GM23338 (cell line): ENCODE data around the gene RYR3. TPM values are rescaled to one million over a fixed set of nuclear protein-coding genes. Genes with fewer than 3 reads are reported as not detected.

Experiments
- ATAC-seq: fragments of 200-7000 bp; cut with Tn5 transposase; 3 replicates; pipeline ENCODE4 v1.9.1; 2020
- DNase-seq: peaks from one replicate; pipeline ENCODE4 v3.0.0-alpha.2; 2015; ENCODE audit warnings: low spot score
- H2AFZ ChIP-seq: fragments of 200-600 bp; sonication (generic); 2 replicates; pipeline ENCODE4 v1.8.0; 2016; ENCODE audit warnings: antibody characterized with exemption, mild to moderate bottlenecking, moderate library complexity
- H3F3A ChIP-seq: fragments of 200-600 bp; sonication (generic); replicated peaks from 2 replicates; pipeline ENCODE4 v1.8.0; 2017; ENCODE audit warnings: antibody characterized with exemption, mixed run types, low read depth
- H3K27ac ChIP-seq: fragments of 200-600 bp; sonication (generic); 2 replicates; pipeline ENCODE4 v1.6.1; 2016; ENCODE audit warnings: low read depth
- H3K27me3 ChIP-seq: fragments of 200-600 bp; sonication (generic); 2 replicates; pipeline ENCODE4 v1.8.0; 2016; ENCODE audit warnings: mild to moderate bottlenecking, mixed run types, moderate library complexity; ENCODE audit not compliant: insufficient read depth
- H3K36me3 ChIP-seq: fragments of 200-600 bp; sonication (generic); 2 replicates; pipeline ENCODE4 v1.8.0; 2016; ENCODE audit warnings: mild to moderate bottlenecking; ENCODE audit not compliant: insufficient read depth
- H3K4me1 ChIP-seq: fragments of 200-600 bp; sonication (generic); 2 replicates; pipeline ENCODE4 v1.8.0; 2016; ENCODE audit warnings: mild to moderate bottlenecking, moderate library complexity; ENCODE audit not compliant: insufficient read depth
- H3K4me2 ChIP-seq: fragments of 200-600 bp; sonication (generic); 2 replicates; pipeline ENCODE4 v1.7.1; 2017; ENCODE audit warnings: mixed run types
- H3K4me3 ChIP-seq: fragments of 200-600 bp; sonication (generic); 2 replicates; pipeline ENCODE4 v1.6.1; 2016; ENCODE audit warnings: mixed run types
- H3K79me2 ChIP-seq: fragments of 200-600 bp; sonication (generic); replicated peaks from 2 replicates; pipeline ENCODE4 v1.8.0; 2017; ENCODE audit warnings: mild to moderate bottlenecking; ENCODE audit not compliant: insufficient read depth
- H3K9me2 ChIP-seq: fragments of 200-600 bp; sonication (generic); 2 replicates; pipeline ENCODE4 v1.8.0; 2017; ENCODE audit not compliant: insufficient read depth
- H4K20me1 ChIP-seq: fragments of 200-600 bp; sonication (generic); replicated peaks from 2 replicates; pipeline ENCODE4 v1.8.0; 2017; ENCODE audit warnings: mild to moderate bottlenecking; ENCODE audit not compliant: insufficient read depth
- H3K27ac Mint-ChIP-seq: 2 replicates; pipeline ENCODE4 v1.8.0; 2020; ENCODE audit warnings: inconsistent platforms, mild to moderate bottlenecking, moderate library complexity, mixed read lengths
- H3K27me3 Mint-ChIP-seq: 3 replicates; pipeline ENCODE4 v1.8.0; 2022; ENCODE audit warnings: low read depth, mild to moderate bottlenecking, moderate library complexity, mixed read lengths, inconsistent platforms; ENCODE audit not compliant: insufficient read depth, poor library complexity
- H3K36me3 Mint-ChIP-seq: 3 replicates; pipeline ENCODE4 v1.8.0; 2021; ENCODE audit warnings: low read depth, mild to moderate bottlenecking, inconsistent platforms, moderate library complexity, mixed read lengths
- H3K4me1 Mint-ChIP-seq: 3 replicates; pipeline ENCODE4 v1.8.0; 2020; ENCODE audit warnings: mild to moderate bottlenecking, inconsistent platforms, mixed read lengths
- H3K4me3 Mint-ChIP-seq: 3 replicates; pipeline ENCODE4 v1.8.0; 2021; ENCODE audit warnings: moderate library complexity, mild to moderate bottlenecking, inconsistent platforms, mixed read lengths
- H3K9me3 Mint-ChIP-seq: 3 replicates; pipeline ENCODE4 v1.8.0; 2020; ENCODE audit warnings: moderate library complexity, mild to moderate bottlenecking, inconsistent platforms, mixed read lengths
- CREB1 ChIP-seq: fragments of 250-450 bp; sonication (Bioruptor Pico); IDR thresholded peaks from 2 replicates; pipeline ENCODE4 v1.5.0; 2020; ENCODE audit warnings: low read depth, mild to moderate bottlenecking, moderate library complexity
- EZH2 ChIP-seq: fragments of 200-600 bp; sonication (generic); IDR thresholded peaks from one replicate; pipeline ENCODE4 v1.8.0; 2017; ENCODE audit warnings: antibody characterized with exemption, mild to moderate bottlenecking, low read depth; ENCODE audit not compliant: unreplicated experiment
- EZH2phosphoT487 ChIP-seq: fragments of 200-600 bp; sonication (generic); IDR thresholded peaks from one replicate; pipeline ENCODE4 v1.8.1; 2018; ENCODE audit warnings: antibody characterized with exemption; ENCODE audit not compliant: unreplicated experiment
- JUNB ChIP-seq: IDR thresholded peaks from one replicate; pipeline ENCODE4 v1.6.1; 2016; ENCODE audit warnings: antibody characterized with exemption; ENCODE audit not compliant: unreplicated experiment
- NANOG ChIP-seq: IDR thresholded peaks from 2 replicates; pipeline ENCODE4 v1.6.1; 2016; ENCODE audit warnings: antibody characterized with exemption, borderline replicate concordance
- POLR2AphosphoS5 ChIP-seq: IDR thresholded peaks from 2 replicates; pipeline ENCODE4 v1.6.1; 2016; ENCODE audit warnings: antibody characterized with exemption, low read depth
- STAT1 ChIP-seq: IDR thresholded peaks from one replicate; pipeline ENCODE4 v1.6.1; 2016; ENCODE audit warnings: antibody characterized with exemption; ENCODE audit not compliant: unreplicated experiment
- ZNF114 ChIP-seq: fragments of 250-450 bp; sonication (Bioruptor Pico); IDR thresholded peaks from 2 replicates; pipeline ENCODE4 v1.5.0; 2020; ENCODE audit warnings: mild to moderate bottlenecking, moderate library complexity
- ZNF331 ChIP-seq: fragments of 250-450 bp; sonication (Bioruptor Pico); IDR thresholded peaks from 2 replicates; pipeline ENCODE4 v1.5.0; 2020; ENCODE audit warnings: low read depth, mild to moderate bottlenecking, moderate library complexity
- polyA plus RNA-seq: library from polyadenylated mRNA; unstranded; fragments of >200 nt; fragmentation: Nextera tagmentation; extraction: Ambion mirVana; gene quantifications from 2 replicates; pipeline ENCODE4 v1.2.1, GENCODE V29; 2016
- total RNA-seq: library from RNA; depleted of rRNA; stranded (reverse); fragments of >200 nt; shearing (Covaris generic); gene quantifications from 2 replicates; pipeline ENCODE4 v1.2.3, GENCODE V29; 2014
- TF ChIP-seq, protein P1 (sequence below): fragments of 250-450 bp; sonication (Bioruptor Pico); IDR thresholded peaks from 2 replicates; pipeline ENCODE4 v1.5.0; 2020; ENCODE audit warnings: mild to moderate bottlenecking, moderate library complexity
- TF ChIP-seq, protein P2 (sequence below), 2 experiments: fragments of 200-600 bp in 1 of 2; sonication (generic) in 1 of 2; conservative IDR thresholded peaks; 2 replicates each; pipeline versions ENCODE4 v1.5.1 to v1.6.1; 2016 to 2017; ENCODE audit warnings: antibody characterized with exemption in 2 of 2, low read depth in 2 of 2, mild to moderate bottlenecking in 2 of 2, moderate library complexity in 1 of 2
- TF ChIP-seq, protein P3 (sequence below): IDR thresholded peaks from one replicate; pipeline ENCODE4 v1.6.1; 2018; ENCODE audit warnings: antibody characterized with exemption; ENCODE audit not compliant: unreplicated experiment
- TF ChIP-seq, protein P4 (sequence below): IDR thresholded peaks from 2 replicates; pipeline ENCODE4 v1.6.1; 2016; ENCODE audit warnings: antibody characterized with exemption

RYR3 gene
- total and polyA plus RNA-seq, 2 experiments from 2014 or later: 1.1 to 1.2 TPM

DNA sequence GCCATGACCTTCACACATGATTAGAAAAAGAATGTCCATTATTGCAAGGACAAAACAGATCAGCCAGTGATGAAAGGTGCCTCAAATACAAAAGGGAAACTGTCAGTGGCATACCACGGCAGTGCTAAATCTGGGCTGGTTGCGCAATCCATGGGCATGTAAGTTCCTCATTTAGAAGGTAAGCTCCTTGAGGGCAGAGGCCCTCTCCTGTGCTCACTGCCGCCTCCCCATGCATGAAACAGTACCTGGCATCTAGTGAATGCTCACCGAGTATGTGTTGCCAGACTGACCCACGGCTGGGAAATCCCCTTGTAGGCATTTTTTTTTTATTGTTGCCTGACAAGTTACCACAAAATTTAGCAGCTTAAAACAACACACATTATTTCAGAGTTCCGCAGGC, 345.4 kb downstream of the RYR3 start:
- H2AFZ ChIP-seq: no peak overlapping the region

More for the DNA sequence above, 345.4 kb downstream of the RYR3 start:
- H3K4me1 Mint-ChIP-seq: no peaks in the 10 kb centered on the region
- no peaks in the 10 kb centered on the region for H4K20me1 ChIP-seq
- H3K79me2 ChIP-seq: no peaks in the 10 kb centered on the region
- H3K4me2 ChIP-seq: no peak overlapping the region
- H3K36me3 Mint-ChIP-seq: no peaks in the 10 kb centered on the region; the same call in 2 of the 3 replicates
- DNase-seq: no peak
- H3K9me3 Mint-ChIP-seq: peaks cover 4% of the 10 kb centered on the region; the same call in 2 of the 3 replicates
- no peaks in the 10 kb centered on the region for H3K4me1 ChIP-seq
- no peaks in the 10 kb centered on the region for H3K27me3 ChIP-seq
- ATAC-seq: no peak
- H3K4me3 Mint-ChIP-seq: no peak overlapping the region
- TF ChIP-seq, protein P1, sequence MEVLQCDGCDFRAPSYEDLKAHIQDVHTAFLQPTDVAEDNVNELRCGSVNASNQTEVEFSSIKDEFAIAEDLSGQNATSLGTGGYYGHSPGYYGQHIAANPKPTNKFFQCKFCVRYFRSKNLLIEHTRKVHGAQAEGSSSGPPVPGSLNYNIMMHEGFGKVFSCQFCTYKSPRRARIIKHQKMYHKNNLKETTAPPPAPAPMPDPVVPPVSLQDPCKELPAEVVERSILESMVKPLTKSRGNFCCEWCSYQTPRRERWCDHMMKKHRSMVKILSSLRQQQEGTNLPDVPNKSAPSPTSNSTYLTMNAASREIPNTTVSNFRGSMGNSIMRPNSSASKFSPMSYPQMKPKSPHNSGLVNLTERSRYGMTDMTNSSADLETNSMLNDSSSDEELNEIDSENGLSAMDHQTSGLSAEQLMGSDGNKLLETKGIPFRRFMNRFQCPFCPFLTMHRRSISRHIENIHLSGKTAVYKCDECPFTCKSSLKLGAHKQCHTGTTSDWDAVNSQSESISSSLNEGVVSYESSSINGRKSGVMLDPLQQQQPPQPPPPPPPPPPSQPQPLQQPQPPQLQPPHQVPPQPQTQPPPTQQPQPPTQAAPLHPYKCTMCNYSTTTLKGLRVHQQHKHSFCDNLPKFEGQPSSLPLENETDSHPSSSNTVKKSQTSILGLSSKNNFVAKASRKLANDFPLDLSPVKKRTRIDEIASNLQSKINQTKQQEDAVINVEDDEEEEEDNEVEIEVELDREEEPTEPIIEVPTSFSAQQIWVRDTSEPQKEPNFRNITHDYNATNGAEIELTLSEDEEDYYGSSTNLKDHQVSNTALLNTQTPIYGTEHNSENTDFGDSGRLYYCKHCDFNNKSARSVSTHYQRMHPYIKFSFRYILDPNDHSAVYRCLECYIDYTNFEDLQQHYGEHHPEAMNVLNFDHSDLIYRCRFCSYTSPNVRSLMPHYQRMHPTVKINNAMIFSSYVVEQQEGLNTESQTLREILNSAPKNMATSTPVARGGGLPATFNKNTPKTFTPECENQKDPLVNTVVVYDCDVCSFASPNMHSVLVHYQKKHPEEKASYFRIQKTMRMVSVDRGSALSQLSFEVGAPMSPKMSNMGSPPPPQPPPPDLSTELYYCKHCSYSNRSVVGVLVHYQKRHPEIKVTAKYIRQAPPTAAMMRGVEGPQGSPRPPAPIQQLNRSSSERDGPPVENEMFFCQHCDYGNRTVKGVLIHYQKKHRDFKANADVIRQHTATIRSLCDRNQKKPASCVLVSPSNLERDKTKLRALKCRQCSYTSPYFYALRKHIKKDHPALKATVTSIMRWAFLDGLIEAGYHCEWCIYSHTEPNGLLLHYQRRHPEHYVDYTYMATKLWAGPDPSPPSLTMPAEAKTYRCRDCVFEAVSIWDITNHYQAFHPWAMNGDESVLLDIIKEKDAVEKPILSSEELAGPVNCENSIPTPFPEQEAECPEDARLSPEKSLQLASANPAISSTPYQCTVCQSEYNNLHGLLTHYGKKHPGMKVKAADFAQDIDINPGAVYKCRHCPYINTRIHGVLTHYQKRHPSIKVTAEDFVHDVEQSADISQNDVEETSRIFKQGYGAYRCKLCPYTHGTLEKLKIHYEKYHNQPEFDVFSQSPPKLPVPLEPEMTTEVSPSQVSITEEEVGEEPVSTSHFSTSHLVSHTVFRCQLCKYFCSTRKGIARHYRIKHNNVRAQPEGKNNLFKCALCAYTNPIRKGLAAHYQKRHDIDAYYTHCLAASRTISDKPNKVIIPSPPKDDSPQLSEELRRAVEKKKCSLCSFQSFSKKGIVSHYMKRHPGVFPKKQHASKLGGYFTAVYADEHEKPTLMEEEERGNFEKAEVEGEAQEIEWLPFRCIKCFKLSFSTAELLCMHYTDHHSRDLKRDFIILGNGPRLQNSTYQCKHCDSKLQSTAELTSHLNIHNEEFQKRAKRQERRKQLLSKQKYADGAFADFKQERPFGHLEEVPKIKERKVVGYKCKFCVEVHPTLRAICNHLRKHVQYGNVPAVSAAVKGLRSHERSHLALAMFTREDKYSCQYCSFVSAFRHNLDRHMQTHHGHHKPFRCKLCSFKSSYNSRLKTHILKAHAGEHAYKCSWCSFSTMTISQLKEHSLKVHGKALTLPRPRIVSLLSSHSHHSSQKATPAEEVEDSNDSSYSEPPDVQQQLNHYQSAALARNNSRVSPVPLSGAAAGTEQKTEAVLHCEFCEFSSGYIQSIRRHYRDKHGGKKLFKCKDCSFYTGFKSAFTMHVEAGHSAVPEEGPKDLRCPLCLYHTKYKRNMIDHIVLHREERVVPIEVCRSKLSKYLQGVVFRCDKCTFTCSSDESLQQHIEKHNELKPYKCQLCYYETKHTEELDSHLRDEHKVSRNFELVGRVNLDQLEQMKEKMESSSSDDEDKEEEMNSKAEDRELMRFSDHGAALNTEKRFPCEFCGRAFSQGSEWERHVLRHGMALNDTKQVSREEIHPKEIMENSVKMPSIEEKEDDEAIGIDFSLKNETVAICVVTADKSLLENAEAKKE (CRISPR knock-in tag): no peak
- TF ChIP-seq ZNF331 (CRISPR knock-in tag): no peak
- no peak for TF ChIP-seq EZH2
- TF ChIP-seq STAT1: no peak
- no peak for TF ChIP-seq POLR2AphosphoS5
- TF ChIP-seq, protein P2, sequence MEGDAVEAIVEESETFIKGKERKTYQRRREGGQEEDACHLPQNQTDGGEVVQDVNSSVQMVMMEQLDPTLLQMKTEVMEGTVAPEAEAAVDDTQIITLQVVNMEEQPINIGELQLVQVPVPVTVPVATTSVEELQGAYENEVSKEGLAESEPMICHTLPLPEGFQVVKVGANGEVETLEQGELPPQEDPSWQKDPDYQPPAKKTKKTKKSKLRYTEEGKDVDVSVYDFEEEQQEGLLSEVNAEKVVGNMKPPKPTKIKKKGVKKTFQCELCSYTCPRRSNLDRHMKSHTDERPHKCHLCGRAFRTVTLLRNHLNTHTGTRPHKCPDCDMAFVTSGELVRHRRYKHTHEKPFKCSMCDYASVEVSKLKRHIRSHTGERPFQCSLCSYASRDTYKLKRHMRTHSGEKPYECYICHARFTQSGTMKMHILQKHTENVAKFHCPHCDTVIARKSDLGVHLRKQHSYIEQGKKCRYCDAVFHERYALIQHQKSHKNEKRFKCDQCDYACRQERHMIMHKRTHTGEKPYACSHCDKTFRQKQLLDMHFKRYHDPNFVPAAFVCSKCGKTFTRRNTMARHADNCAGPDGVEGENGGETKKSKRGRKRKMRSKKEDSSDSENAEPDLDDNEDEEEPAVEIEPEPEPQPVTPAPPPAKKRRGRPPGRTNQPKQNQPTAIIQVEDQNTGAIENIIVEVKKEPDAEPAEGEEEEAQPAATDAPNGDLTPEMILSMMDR (conservative IDR thresholded peaks at IDR 0.05; ENCODE audit: low read depth in 2 of 2): no peak
- no peak for TF ChIP-seq JUNB
- no peak for TF ChIP-seq NANOG
- TF ChIP-seq, protein P3, sequence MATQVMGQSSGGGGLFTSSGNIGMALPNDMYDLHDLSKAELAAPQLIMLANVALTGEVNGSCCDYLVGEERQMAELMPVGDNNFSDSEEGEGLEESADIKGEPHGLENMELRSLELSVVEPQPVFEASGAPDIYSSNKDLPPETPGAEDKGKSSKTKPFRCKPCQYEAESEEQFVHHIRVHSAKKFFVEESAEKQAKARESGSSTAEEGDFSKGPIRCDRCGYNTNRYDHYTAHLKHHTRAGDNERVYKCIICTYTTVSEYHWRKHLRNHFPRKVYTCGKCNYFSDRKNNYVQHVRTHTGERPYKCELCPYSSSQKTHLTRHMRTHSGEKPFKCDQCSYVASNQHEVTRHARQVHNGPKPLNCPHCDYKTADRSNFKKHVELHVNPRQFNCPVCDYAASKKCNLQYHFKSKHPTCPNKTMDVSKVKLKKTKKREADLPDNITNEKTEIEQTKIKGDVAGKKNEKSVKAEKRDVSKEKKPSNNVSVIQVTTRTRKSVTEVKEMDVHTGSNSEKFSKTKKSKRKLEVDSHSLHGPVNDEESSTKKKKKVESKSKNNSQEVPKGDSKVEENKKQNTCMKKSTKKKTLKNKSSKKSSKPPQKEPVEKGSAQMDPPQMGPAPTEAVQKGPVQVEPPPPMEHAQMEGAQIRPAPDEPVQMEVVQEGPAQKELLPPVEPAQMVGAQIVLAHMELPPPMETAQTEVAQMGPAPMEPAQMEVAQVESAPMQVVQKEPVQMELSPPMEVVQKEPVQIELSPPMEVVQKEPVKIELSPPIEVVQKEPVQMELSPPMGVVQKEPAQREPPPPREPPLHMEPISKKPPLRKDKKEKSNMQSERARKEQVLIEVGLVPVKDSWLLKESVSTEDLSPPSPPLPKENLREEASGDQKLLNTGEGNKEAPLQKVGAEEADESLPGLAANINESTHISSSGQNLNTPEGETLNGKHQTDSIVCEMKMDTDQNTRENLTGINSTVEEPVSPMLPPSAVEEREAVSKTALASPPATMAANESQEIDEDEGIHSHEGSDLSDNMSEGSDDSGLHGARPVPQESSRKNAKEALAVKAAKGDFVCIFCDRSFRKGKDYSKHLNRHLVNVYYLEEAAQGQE: no peak
- TF ChIP-seq, protein P4, sequence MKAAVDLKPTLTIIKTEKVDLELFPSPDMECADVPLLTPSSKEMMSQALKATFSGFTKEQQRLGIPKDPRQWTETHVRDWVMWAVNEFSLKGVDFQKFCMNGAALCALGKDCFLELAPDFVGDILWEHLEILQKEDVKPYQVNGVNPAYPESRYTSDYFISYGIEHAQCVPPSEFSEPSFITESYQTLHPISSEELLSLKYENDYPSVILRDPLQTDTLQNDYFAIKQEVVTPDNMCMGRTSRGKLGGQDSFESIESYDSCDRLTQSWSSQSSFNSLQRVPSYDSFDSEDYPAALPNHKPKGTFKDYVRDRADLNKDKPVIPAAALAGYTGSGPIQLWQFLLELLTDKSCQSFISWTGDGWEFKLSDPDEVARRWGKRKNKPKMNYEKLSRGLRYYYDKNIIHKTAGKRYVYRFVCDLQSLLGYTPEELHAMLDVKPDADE: no peak
- TF ChIP-seq EZH2phosphoT487: no peak
- no peak for TF ChIP-seq CREB1
- no peak for TF ChIP-seq ZNF114 (CRISPR knock-in tag)
- H3K27ac ChIP-seq: no peak overlapping the region
- peaks cover 5% of the 10 kb centered on the region; the same call in 1 of the 2 replicates for H3K9me2 ChIP-seq
- no peak overlapping the region for H3K27ac Mint-ChIP-seq
- no peaks in the 10 kb centered on the region for H3K36me3 ChIP-seq
- no peak overlapping the region for H3K4me3 ChIP-seq
- H3F3A ChIP-seq: no peaks in the 10 kb centered on the region
- peaks cover 5% of the 10 kb centered on the region for H3K27me3 Mint-ChIP-seq
